PC-9 (cell line): ENCODE measurements around the gene ATP4B. TPM values are rescaled to one million over a fixed set of nuclear protein-coding genes. Genes with fewer than 3 reads are reported as not detected.

ENCODE experiments used
- BruUV-seq: library from RNA; stranded (reverse); fragments of 400-500 nt; replicated peaks from 2 replicates; lab custom pipeline; 2021; lab: Mats Ljungman, UMichigan
- CTCF ChIA-PET: fragments of 300-600 bp; sonication (Branson Sonifier 250); formaldehyde crosslinking; loops from one replicate; lab custom pipeline; 2022; ENCODE audit warnings: antibody characterized with exemption; lab: Charles Lee
- POLR2A ChIA-PET: fragments of 300-600 bp; sonication (Branson Sonifier 250); formaldehyde crosslinking; loops from one replicate; lab custom pipeline; 2022; ENCODE audit warnings: antibody characterized with exemption; ENCODE audit not compliant: unreplicated experiment; lab: Charles Lee
- DNase-seq, 2 experiments: peaks; one replicate each; pipeline versions ENCODE4 v3.0.0 to v3.0.0-alpha.2; 2015 to 2022; ENCODE audit warnings: mixed read lengths in 1 of 2
- H2AFZ ChIP-seq: fragments of 200-600 bp; sonication (generic); 2 replicates; pipeline ENCODE4 v1.8.1; 2017; ENCODE audit warnings: antibody characterized with exemption
- H3F3A ChIP-seq: fragments of 200-600 bp; sonication (generic); 2 replicates; pipeline ENCODE4 v1.8.1; 2017; ENCODE audit warnings: antibody characterized with exemption, mild to moderate bottlenecking, low read depth; ENCODE audit not compliant: insufficient read depth
- H3K27ac ChIP-seq: fragments of 200-600 bp; sonication (generic); 2 replicates; pipeline ENCODE4 v1.6.1; 2016; ENCODE audit warnings: mixed run types
- H3K27me3 ChIP-seq: fragments of 200-600 bp; sonication (generic); 2 replicates; pipeline ENCODE4 v1.6.1; 2016; ENCODE audit warnings: low read depth, mixed run types; ENCODE audit not compliant: insufficient read depth
- H3K36me3 ChIP-seq: fragments of 200-600 bp; sonication (generic); 2 replicates; pipeline ENCODE4 v1.6.1; 2016; ENCODE audit warnings: low read depth, mixed run types
- H3K4me1 ChIP-seq: fragments of 200-600 bp; sonication (generic); replicated peaks from 2 replicates; pipeline ENCODE4 v1.6.1; 2016; ENCODE audit warnings: mixed run types; ENCODE audit not compliant: insufficient read depth
- H3K4me2 ChIP-seq: fragments of 200-600 bp; sonication (generic); 2 replicates; pipeline ENCODE4 v1.6.1; 2017; ENCODE audit warnings: mixed run types
- H3K4me3 ChIP-seq: fragments of 200-600 bp; sonication (generic); 2 replicates; pipeline ENCODE4 v1.6.1; 2016; ENCODE audit warnings: mixed run types
- H3K79me2 ChIP-seq: fragments of 200-600 bp; sonication (generic); 2 replicates; pipeline ENCODE4 v1.6.1; 2017; ENCODE audit warnings: low read depth, mixed run types
- H3K9me2 ChIP-seq: fragments of 200-600 bp; sonication (generic); 2 replicates; pipeline ENCODE4 v1.8.1; 2017; ENCODE audit warnings: mild to moderate bottlenecking; ENCODE audit not compliant: insufficient read depth
- H3K9me3 ChIP-seq: fragments of 200-600 bp; sonication (generic); 2 replicates; pipeline ENCODE4 v1.8.1; 2016; ENCODE audit warnings: low read depth; ENCODE audit not compliant: insufficient read depth
- H4K20me1 ChIP-seq: fragments of 200-600 bp; sonication (generic); 2 replicates; pipeline ENCODE4 v1.8.1; 2017; ENCODE audit not compliant: insufficient read depth
- CTCF ChIP-seq: fragments of 200-600 bp; sonication (generic); conservative IDR thresholded peaks from 2 replicates; pipeline ENCODE4 v1.6.1; 2017; ENCODE audit warnings: mixed run types, antibody characterized with exemption, mild to moderate bottlenecking, moderate library complexity
- EZH2 ChIP-seq: fragments of 200-600 bp; sonication (generic); IDR thresholded peaks from 2 replicates; pipeline ENCODE4 v1.8.0; 2017; ENCODE audit warnings: antibody characterized with exemption, low read depth
- intact Hi-C: fragments of 100-400 bp; cut with micrococcal nuclease; formaldehyde crosslinking; loops from one replicate; pipeline ENCODE4 v1.10.0; 2022; ENCODE audit not compliant: unreplicated experiment
- total RNA-seq: library from RNA; stranded (reverse); gene quantifications from 2 replicates; pipeline ENCODE4 v1.2.3, GENCODE V29; 2021

The ATP4B gene
- total RNA-seq, 1 experiment from 2014 or later = not detected

GRCh38 chr13:113618455-113618854 lies 39.5 kb downstream of the ATP4B start:
- Histone ChIP-seq H4K20me1 (peaks cover 77% of the 10 kb centered on the region), H3K4me1 (no peaks in the 10 kb centered on the region), H3K9me2 (no peaks in the 10 kb centered on the region), H2AFZ (no peak overlapping the region), H3K27ac (no peak overlapping the region), H3K36me3 (0 out of 2 replicates have a peak, but pooled peaks cover 12% of the 10 kb centered on the region), H3K27me3 (no peaks in the 10 kb centered on the region), H3K9me3 (no peaks in the 10 kb centered on the region), H3K4me2 (no peak overlapping the region), H3K79me2 (peaks cover 64% of the 10 kb centered on the region), H3F3A (no peaks in the 10 kb centered on the region; the same call in 1 of the 2 replicates), H3K4me3 (no peak overlapping the region)
- TF ChIP-seq CTCF (no peak), EZH2 (no peak)
- DNase-seq = no peak
- intact Hi-C loops = no loop called here
- no TSS peak for BruUV-seq
- ChIA-PET POLR2A (interaction anchor here (0.6 kb wide), 1 partner anchor 201 kb away, joined by 3 read pairs; no protein-coding TSS in a partner anchor), CTCF (no interaction called here)

GRCh38 chr13:113617961-113618360 lies 40.0 kb downstream of the ATP4B start:
- no peaks in the 10 kb centered on the region for H3K9me3 ChIP-seq
- DNase-seq = no peak
- no TSS peak for BruUV-seq
- no peak overlapping the region for H2AFZ ChIP-seq
- H3K4me3 ChIP-seq = no peak overlapping the region
- peaks cover 69% of the 10 kb centered on the region for H3K79me2 ChIP-seq
- H3K9me2 ChIP-seq = no peaks in the 10 kb centered on the region
- H3K27ac ChIP-seq = no peak overlapping the region
- no peaks in the 10 kb centered on the region for H3K4me1 ChIP-seq
- H3K4me2 ChIP-seq = no peak overlapping the region
- no peak for TF ChIP-seq EZH2
- no peak for TF ChIP-seq CTCF
- ChIA-PET CTCF (no interaction called here), POLR2A (no interaction called here)
- H4K20me1 ChIP-seq = peaks cover 82% of the 10 kb centered on the region
- no peaks in the 10 kb centered on the region for H3K27me3 ChIP-seq
- H3K36me3 ChIP-seq = 0 out of 2 replicates have a peak, but pooled peaks cover 11% of the 10 kb centered on the region
- intact Hi-C loops = no loop called here
- H3F3A ChIP-seq = no peaks in the 10 kb centered on the region; the same call in 1 of the 2 replicates

- H2AFZ ChIP-seq = no peak overlapping the region
- H3K4me2 ChIP-seq = no peak overlapping the region
- no peaks in the 10 kb centered on the region for H3K4me1 ChIP-seq
- ChIA-PET POLR2A (no interaction called here), CTCF (no interaction called here)
- no peaks in the 10 kb centered on the region for H3K9me3 ChIP-seq
- no TSS peak for BruUV-seq
- H3K27ac ChIP-seq = no peak overlapping the region
- 0 out of 2 replicates have a peak, but pooled peaks cover 6% of the 10 kb centered on the region for H3K36me3 ChIP-seq
- H3K9me2 ChIP-seq = no peaks in the 10 kb centered on the region
- peaks cover 88% of the 10 kb centered on the region for H4K20me1 ChIP-seq
- peak in 1 of 2 experiments; percentile 22 for DNase-seq
- intact Hi-C loops = no loop called here
- no peaks in the 10 kb centered on the region for H3K27me3 ChIP-seq
- H3K79me2 ChIP-seq = peaks cover 68% of the 10 kb centered on the region
- TF ChIP-seq CTCF = no peak
- TF ChIP-seq EZH2 = no peak
- H3F3A ChIP-seq = no peaks in the 10 kb centered on the region; the same call in 1 of the 2 replicates
- H3K4me3 ChIP-seq = no peak overlapping the region
Measured at GRCh38 chr13:113616991-113617749, 40.8 kb downstream of the ATP4B start.
